ENCODE data around the gene SOS1. TPM values are rescaled to one million over a fixed set of nuclear protein-coding genes. Genes with fewer than 3 reads are reported as not detected.

The SOS1 gene
- total RNA-seq, 1 donor from 2014 or later: 20.6 TPM

DNA sequence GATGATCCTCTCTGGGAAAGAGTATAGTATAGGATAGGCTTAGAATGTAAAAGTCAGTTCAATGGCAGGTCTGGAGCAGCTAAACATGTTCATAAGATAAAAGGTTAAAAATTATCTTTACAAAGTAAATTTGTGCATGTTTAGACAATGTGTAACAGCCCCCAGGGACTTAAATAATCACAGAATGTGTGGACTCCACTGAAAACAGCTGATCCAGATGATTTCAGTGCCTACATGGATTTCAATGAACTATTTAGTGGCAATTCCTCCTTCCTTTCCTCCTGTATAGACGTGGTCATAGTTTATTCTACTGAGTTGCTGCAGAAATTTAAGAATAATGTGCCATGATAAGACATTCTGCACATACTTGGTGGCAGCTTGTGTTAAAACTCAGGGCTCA, 188.3 kb downstream of the SOS1 start:
- Histone ChIP-seq H3K36me3 (peaks cover under 1% of the 10 kb centered on the region), H3K9me3 (replicated peaks) (no peaks in the 10 kb centered on the region), H3K4me3 (no peak overlapping the region), H3K27me3 (ENCODE audit: low read depth) (no peaks in the 10 kb centered on the region), H3K27ac (replicated peaks) (no peak overlapping the region), H3K4me1 (peaks cover 9% of the 10 kb centered on the region)
- intact Hi-C loops (cut with micrococcal nuclease): no loop called here
- TF ChIP-seq, protein P1, sequence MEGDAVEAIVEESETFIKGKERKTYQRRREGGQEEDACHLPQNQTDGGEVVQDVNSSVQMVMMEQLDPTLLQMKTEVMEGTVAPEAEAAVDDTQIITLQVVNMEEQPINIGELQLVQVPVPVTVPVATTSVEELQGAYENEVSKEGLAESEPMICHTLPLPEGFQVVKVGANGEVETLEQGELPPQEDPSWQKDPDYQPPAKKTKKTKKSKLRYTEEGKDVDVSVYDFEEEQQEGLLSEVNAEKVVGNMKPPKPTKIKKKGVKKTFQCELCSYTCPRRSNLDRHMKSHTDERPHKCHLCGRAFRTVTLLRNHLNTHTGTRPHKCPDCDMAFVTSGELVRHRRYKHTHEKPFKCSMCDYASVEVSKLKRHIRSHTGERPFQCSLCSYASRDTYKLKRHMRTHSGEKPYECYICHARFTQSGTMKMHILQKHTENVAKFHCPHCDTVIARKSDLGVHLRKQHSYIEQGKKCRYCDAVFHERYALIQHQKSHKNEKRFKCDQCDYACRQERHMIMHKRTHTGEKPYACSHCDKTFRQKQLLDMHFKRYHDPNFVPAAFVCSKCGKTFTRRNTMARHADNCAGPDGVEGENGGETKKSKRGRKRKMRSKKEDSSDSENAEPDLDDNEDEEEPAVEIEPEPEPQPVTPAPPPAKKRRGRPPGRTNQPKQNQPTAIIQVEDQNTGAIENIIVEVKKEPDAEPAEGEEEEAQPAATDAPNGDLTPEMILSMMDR (IDR thresholded peaks at IDR 0.05; ENCODE audit: borderline replicate concordance): no peak
- no peak for DNase-seq

Other genes starting within 250 kb of the SOS1 start
- gene DHX57, start 245.1 kb downstream of the SOS1 start, total RNA-seq: 8.1 TPM
- 23.9 TPM for gene MORN2, start 245.1 kb downstream of the SOS1 start, total RNA-seq
- gene ARHGEF33, start 231.2 kb downstream of the SOS1 start, total RNA-seq: 0.14 TPM
- gene CDKL4, start 122.9 kb upstream of the SOS1 start, total RNA-seq: 0.66 TPM